GM12878 (cell line): Measurements from ENCODE around the gene FASTK. TPM values are rescaled to one million over a fixed set of nuclear protein-coding genes. Genes with fewer than 3 reads are reported as not detected.

ENCODE experiments used
- ATAC-seq: fragments of 200-7000 bp; cut with Tn5 transposase; 3 replicates; pipeline ENCODE4 v1.9.1; 2020; ENCODE audit warnings: mild to moderate bottlenecking, moderate library complexity
- BruUV-seq: library from RNA; stranded (reverse); fragments of 400-500 nt; replicated peaks from 2 replicates; lab custom pipeline; 2021; lab: Mats Ljungman, UMichigan
- CTCF ChIA-PET: fragments of 300-600 bp; sonication (Branson Sonifier 250); formaldehyde crosslinking; extraction: SDS; loops from one replicate; lab custom pipeline; 2021; ENCODE audit warnings: inconsistent platforms; lab: Yijun Ruan, JAX
- POLR2A ChIA-PET: fragments of 350-600 bp; formaldehyde crosslinking; extraction: SDS; loops from one replicate; lab custom pipeline; 2021; ENCODE audit warnings: inconsistent platforms; lab: Charles Lee
- RAD21 ChIA-PET: fragments of 300-600 bp; sonication (Branson Sonifier 250); formaldehyde crosslinking; loops from one replicate; lab custom pipeline; 2023; ENCODE audit warnings: antibody characterized with exemption; ENCODE audit not compliant: unreplicated experiment; lab: Charles Lee
- SMC1A ChIA-PET: fragments of 300-600 bp; sonication (Branson Sonifier 250); formaldehyde crosslinking; loops from one replicate; lab custom pipeline; 2023; ENCODE audit not compliant: unreplicated experiment, uncharacterized antibody; lab: Charles Lee
- DNase-seq: peaks from one replicate; pipeline ENCODE4 v3.0.0-alpha.2; 2011; ENCODE audit warnings: low read depth, low spot score
- FAIRE-seq: peaks from 3 replicates; lab custom pipeline; 2011; peaks lifted over from hg19 to GRCh38; lab: Jason Lieb, UNC
- H2AFZ ChIP-seq: 2 replicates; pipeline ENCODE4 v1.6.0; 2011; ENCODE audit warnings: low read depth, low read length, control low read depth; ENCODE audit not compliant: control insufficient read depth
- H3K27ac ChIP-seq: 2 replicates; pipeline ENCODE4 v1.5.1; 2011; ENCODE audit warnings: control low read depth; ENCODE audit not compliant: control insufficient read depth, insufficient read depth
- H3K27me3 ChIP-seq, 2 experiments: replicated peaks in 1 of 2; 2 replicates each; pipeline versions ENCODE4 v1.6.0 to v1.6.1; 2011; ENCODE audit warnings: low read length in 1 of 2; ENCODE audit not compliant: control insufficient read depth in 2 of 2, insufficient read depth in 2 of 2
- H3K36me3 ChIP-seq, 2 experiments: 2 replicates each; pipeline ENCODE4 v1.5.1; 2011; ENCODE audit warnings: low read length in 1 of 2; ENCODE audit not compliant: control insufficient read depth in 2 of 2, insufficient read depth in 2 of 2
- H3K4me1 ChIP-seq: 2 replicates; pipeline ENCODE4 v1.6.1; 2011; ENCODE audit warnings: mild to moderate bottlenecking, low read length, moderate library complexity, mixed read lengths; ENCODE audit not compliant: control insufficient read depth, insufficient read depth
- H3K4me2 ChIP-seq: 2 replicates; pipeline ENCODE4 v1.6.0; 2011; ENCODE audit warnings: control low read depth; ENCODE audit not compliant: control insufficient read depth, insufficient read depth
- H3K4me3 ChIP-seq: fragments of 200-600 bp; sonication (generic); 2 replicates; pipeline ENCODE4 v1.5.1; 2016
- H3K79me2 ChIP-seq: 2 replicates; pipeline ENCODE4 v1.6.0; 2011; ENCODE audit warnings: low read length; ENCODE audit not compliant: control insufficient read depth, insufficient read depth
- H3K9ac ChIP-seq: 2 replicates; pipeline ENCODE4 v1.8.0; 2011; ENCODE audit warnings: low read length, control low read depth, mixed read lengths; ENCODE audit not compliant: control insufficient read depth, insufficient read depth
- H3K9me3 ChIP-seq: replicated peaks from 3 replicates; pipeline ENCODE4 v1.5.1; 2011; ENCODE audit warnings: mild to moderate bottlenecking, low read length; ENCODE audit not compliant: control insufficient read depth, insufficient read depth
- H4K20me1 ChIP-seq: 2 replicates; pipeline ENCODE4 v1.6.0; 2011; ENCODE audit not compliant: control insufficient read depth, insufficient read depth
- BACH1 ChIP-seq: fragments of 450-650 bp; IDR thresholded peaks from 2 replicates; pipeline ENCODE4 v1.6.1; 2017; ENCODE audit warnings: mild to moderate bottlenecking, borderline replicate concordance
- CHD4 ChIP-seq: fragments of 200-600 bp; sonication (generic); IDR thresholded peaks from 2 replicates; pipeline ENCODE4 v1.6.1; 2016; ENCODE audit warnings: mild to moderate bottlenecking
- ETV6 ChIP-seq, 2 experiments: fragments of 450-650 bp in 1 of 2; IDR thresholded peaks in 1 of 2; conservative IDR thresholded peaks in 1 of 2; 2 replicates each; pipeline ENCODE4 v1.6.1; 2014; ENCODE audit warnings: antibody characterized with exemption in 1 of 2, borderline replicate concordance in 1 of 2, low read depth in 1 of 2, mild to moderate bottlenecking in 1 of 2, moderate library complexity in 1 of 2
- HCFC1 ChIP-seq: fragments of 150-350 bp; IDR thresholded peaks from 2 replicates; pipeline ENCODE4 v1.6.1; 2014; ENCODE audit warnings: low read length
- HDAC6 ChIP-seq: fragments of 200-600 bp; sonication (generic); IDR thresholded peaks from one replicate; pipeline ENCODE4 v1.8.0; 2017; ENCODE audit warnings: antibody characterized with exemption; ENCODE audit not compliant: unreplicated experiment
- JUNB ChIP-seq: IDR thresholded peaks from 2 replicates; pipeline ENCODE4 v1.6.1; 2016; ENCODE audit warnings: antibody characterized with exemption, mild to moderate bottlenecking
- NFYA ChIP-seq: IDR thresholded peaks from 2 replicates; pipeline ENCODE4 v1.6.1; 2011; ENCODE audit warnings: low read depth, mild to moderate bottlenecking, low read length, improper control_type of control experiment, borderline replicate concordance
- NR2C1 ChIP-seq: fragments of 450-650 bp; IDR thresholded peaks from 2 replicates; pipeline ENCODE4 v1.6.1; 2017; ENCODE audit warnings: antibody characterized with exemption, mild to moderate bottlenecking, moderate library complexity
- PAX8 ChIP-seq: fragments of 450-650 bp; IDR thresholded peaks from 2 replicates; pipeline ENCODE4 v1.6.1; 2017; ENCODE audit warnings: mild to moderate bottlenecking, moderate library complexity
- RUNX3 ChIP-seq: IDR thresholded peaks from 2 replicates; pipeline ENCODE4 v1.6.1; 2012; ENCODE audit warnings: low read length, inconsistent platforms
- SP1 ChIP-seq: IDR thresholded peaks from one replicate; pipeline ENCODE4 v1.6.1; 2011; ENCODE audit warnings: low read depth, low read length
- SPI1 ChIP-seq: IDR thresholded peaks from 2 replicates; pipeline ENCODE4 v1.6.1; 2011; ENCODE audit warnings: low read depth, mild to moderate bottlenecking, low read length, moderate library complexity, borderline replicate concordance; ENCODE audit not compliant: insufficient read depth
- TARDBP ChIP-seq: IDR thresholded peaks from 2 replicates; pipeline ENCODE4 v1.6.1; 2016; ENCODE audit warnings: borderline replicate concordance
- WGBS: methylation state at CpG from one replicate; pipeline ENCODE4 v1.1.6; 2016; ENCODE audit warnings: low lambda C conversion rate; ENCODE audit not compliant: insufficient replicate concordance, insufficient coverage; ENCODE audit errors: missing lambda C conversion rate; 5-methylcytosine and 5-hydroxymethylcytosine counted together
- in situ Hi-C: fragments of 300-500 bp; cut with MboI; formaldehyde crosslinking; loops from 9 replicates; pipeline ENCODE4 v1.14.3; 2018; ENCODE audit warnings: mixed read lengths
- intact Hi-C: fragments of 100-400 bp; cut with micrococcal nuclease; formaldehyde crosslinking; loops from one replicate; pipeline ENCODE4 v1.14.2; 2022; ENCODE audit not compliant: unreplicated experiment
- polyA plus RNA-seq, 11 experiments: library from polyadenylated mRNA; depleted of rRNA in 4 of 11; unstranded in 6 of 11; stranded (reverse) in 5 of 11; fragments of >200 nt; fragmentation: Nextera tagmentation in 4 of 11; fragmentation: Illumina TruSeq in 1 of 11; extraction: Ambion mirVana in 4 of 11; extraction: Trizol in 1 of 11; gene quantifications; 1 replicate in 1 of 11; 2 replicates in 10 of 11; pipeline versions ENCODE4 v1.2.1 to v1.2.3, GENCODE V29; 2011 to 2016; ENCODE audit warnings: inconsistent platforms in 2 of 11, missing spikeins in 2 of 11, low read depth in 1 of 11
- total RNA-seq, 4 experiments: library from RNA; depleted of rRNA in 3 of 4; stranded (reverse); fragments of >200 nt in 3 of 4; fragmentation: Illumina TruSeq in 1 of 4; extraction: Trizol in 1 of 4; gene quantifications; 2 replicates each; pipeline versions ENCODE4 v1.2.1 to v1.2.3, GENCODE V29; 2013 to 2021
- TF ChIP-seq, protein P1 (sequence below): fragments of 150-350 bp; IDR thresholded peaks from 2 replicates; pipeline ENCODE4 v1.6.1; 2014; ENCODE audit warnings: mild to moderate bottlenecking, low read depth, low read length
- TF ChIP-seq, protein P2 (sequence below): fragments of 150-350 bp; IDR thresholded peaks from 2 replicates; pipeline ENCODE4 v1.6.1; 2016; ENCODE audit warnings: low read depth, low read length

FASTK gene
- total and polyA plus RNA-seq, 10 of the 15 experiments (the other 5 are each of a cell fraction or from before 2014, with no cell fraction given): 0.19 to 102 (median 54.5) TPM

DNA sequence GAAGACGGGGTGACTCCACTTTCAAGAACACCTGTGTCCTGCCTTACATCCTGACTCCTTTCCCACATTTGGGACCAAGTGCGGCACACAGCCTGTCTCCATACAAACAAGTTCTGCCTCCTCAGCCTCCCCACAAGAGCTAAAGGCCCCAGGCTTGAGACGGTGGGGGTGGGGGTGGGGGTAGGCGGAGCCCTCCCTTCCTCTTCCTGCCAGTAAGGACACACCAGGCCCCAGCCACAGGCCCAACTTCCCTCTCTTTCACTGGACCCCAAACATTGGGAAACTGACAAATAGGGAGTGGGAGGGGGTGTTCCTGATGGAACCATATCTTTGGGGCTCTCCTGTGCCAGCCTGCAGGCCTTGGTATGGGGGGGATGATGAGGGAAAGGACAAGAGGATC is 27.5 kb downstream of the FASTK start:
- ATAC-seq (no peak), FAIRE-seq (no peak), DNase-seq (no peak)
- ChIA-PET RAD21 (no interaction called here), CTCF (no interaction called here), POLR2A (no interaction called here), SMC1A (no interaction called here)
- Histone ChIP-seq H2AFZ (no peak overlapping the region), H3K36me3 (no peaks in the 10 kb centered on the region), H3K27me3 (no peaks in the 10 kb centered on the region; a peak in 1 of 4 replicates), H3K27ac (no peak overlapping the region), H3K9me3 (no peaks in the 10 kb centered on the region), H3K4me3 (no peak overlapping the region), H3K4me2 (no peak overlapping the region), H3K4me1 (peaks cover 9% of the 10 kb centered on the region), H4K20me1 (no peaks in the 10 kb centered on the region), H3K79me2 (peaks cover 2% of the 10 kb centered on the region; the same call in 1 of the 2 replicates), H3K9ac (no peak overlapping the region)
- intact Hi-C loops: no loop called here
- no TSS peak for BruUV-seq
- in situ Hi-C loops: no loop called here
- TF ChIP-seq CHD4 (no peak), NR2C1 (no peak), BACH1 (no peak), SP1 (no peak), HCFC1 (no peak), SPI1 (no peak), JUNB (no peak)
- WGBS: 74% methylated on average over 4 of the region's 4 CpGs

DNA sequence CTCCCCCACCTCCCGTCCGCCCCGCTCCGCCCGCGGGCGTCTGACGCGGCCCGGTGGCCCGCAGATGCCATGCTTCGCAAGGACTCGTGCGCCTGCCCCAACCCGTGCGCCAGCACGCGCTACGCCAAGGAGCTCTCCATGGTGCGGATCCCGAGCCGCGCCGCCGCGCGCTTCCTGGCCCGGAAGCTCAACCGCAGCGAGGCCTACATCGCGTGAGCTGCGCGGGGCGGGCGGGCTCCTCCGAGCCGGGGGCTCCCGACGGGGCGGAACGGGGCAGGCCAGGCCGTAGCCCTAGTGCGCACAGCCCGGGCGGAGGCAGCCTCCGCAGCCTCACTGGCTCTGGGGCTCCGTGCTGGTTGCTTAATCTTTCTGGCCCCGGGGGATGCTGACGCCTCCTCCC is 29.5 kb downstream of the FASTK start:
- Histone ChIP-seq H3K4me3 (no peak overlapping the region), H2AFZ (no peak overlapping the region), H3K4me2 (no peak overlapping the region), H3K9ac (no peak overlapping the region), H3K79me2 (no peaks in the 10 kb centered on the region), H4K20me1 (no peaks in the 10 kb centered on the region), H3K27me3 (no peaks in the 10 kb centered on the region; a peak in 1 of 4 replicates), H3K36me3 (no peaks in the 10 kb centered on the region), H3K27ac (no peak overlapping the region), H3K9me3 (no peaks in the 10 kb centered on the region), H3K4me1 (no peaks in the 10 kb centered on the region)
- BruUV-seq: no TSS peak
- in situ Hi-C loops (no loop called here), intact Hi-C loops (no loop called here)
- POLR2A ChIA-PET: no interaction called here
- CTCF ChIA-PET: no interaction called here
- WGBS: 22% methylated on average over 32 of the region's 50 CpGs
- ATAC-seq (peak; percentile 50), FAIRE-seq (no peak), DNase-seq (no peak)
- RAD21 ChIA-PET: no interaction called here
- SMC1A ChIA-PET: no interaction called here
- no peak for TF ChIP-seq TARDBP
- no peak for TF ChIP-seq JUNB
- TF ChIP-seq, protein P1, sequence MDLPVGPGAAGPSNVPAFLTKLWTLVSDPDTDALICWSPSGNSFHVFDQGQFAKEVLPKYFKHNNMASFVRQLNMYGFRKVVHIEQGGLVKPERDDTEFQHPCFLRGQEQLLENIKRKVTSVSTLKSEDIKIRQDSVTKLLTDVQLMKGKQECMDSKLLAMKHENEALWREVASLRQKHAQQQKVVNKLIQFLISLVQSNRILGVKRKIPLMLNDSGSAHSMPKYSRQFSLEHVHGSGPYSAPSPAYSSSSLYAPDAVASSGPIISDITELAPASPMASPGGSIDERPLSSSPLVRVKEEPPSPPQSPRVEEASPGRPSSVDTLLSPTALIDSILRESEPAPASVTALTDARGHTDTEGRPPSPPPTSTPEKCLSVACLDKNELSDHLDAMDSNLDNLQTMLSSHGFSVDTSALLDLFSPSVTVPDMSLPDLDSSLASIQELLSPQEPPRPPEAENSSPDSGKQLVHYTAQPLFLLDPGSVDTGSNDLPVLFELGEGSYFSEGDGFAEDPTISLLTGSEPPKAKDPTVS: no peak
- TF ChIP-seq PAX8: no peak
- TF ChIP-seq ETV6 (conservative IDR thresholded peaks at IDR 0.05 in 1 of 2, IDR thresholded peaks at IDR 0.05 in 1 of 2; ENCODE audit: borderline replicate concordance in 1 of 2, low read depth in 1 of 2): no peak
- 0 out of 2 replicates have a peak, but pooled peaks have one; percentile 17 for TF ChIP-seq RUNX3
- TF ChIP-seq NFYA: no peak
- TF ChIP-seq, protein P2, sequence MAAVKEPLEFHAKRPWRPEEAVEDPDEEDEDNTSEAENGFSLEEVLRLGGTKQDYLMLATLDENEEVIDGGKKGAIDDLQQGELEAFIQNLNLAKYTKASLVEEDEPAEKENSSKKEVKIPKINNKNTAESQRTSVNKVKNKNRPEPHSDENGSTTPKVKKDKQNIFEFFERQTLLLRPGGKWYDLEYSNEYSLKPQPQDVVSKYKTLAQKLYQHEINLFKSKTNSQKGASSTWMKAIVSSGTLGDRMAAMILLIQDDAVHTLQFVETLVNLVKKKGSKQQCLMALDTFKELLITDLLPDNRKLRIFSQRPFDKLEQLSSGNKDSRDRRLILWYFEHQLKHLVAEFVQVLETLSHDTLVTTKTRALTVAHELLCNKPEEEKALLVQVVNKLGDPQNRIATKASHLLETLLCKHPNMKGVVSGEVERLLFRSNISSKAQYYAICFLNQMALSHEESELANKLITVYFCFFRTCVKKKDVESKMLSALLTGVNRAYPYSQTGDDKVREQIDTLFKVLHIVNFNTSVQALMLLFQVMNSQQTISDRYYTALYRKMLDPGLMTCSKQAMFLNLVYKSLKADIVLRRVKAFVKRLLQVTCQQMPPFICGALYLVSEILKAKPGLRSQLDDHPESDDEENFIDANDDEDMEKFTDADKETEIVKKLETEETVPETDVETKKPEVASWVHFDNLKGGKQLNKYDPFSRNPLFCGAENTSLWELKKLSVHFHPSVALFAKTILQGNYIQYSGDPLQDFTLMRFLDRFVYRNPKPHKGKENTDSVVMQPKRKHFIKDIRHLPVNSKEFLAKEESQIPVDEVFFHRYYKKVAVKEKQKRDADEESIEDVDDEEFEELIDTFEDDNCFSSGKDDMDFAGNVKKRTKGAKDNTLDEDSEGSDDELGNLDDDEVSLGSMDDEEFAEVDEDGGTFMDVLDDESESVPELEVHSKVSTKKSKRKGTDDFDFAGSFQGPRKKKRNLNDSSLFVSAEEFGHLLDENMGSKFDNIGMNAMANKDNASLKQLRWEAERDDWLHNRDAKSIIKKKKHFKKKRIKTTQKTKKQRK: no peak
- peak; percentile 95 for TF ChIP-seq HDAC6
